Measurements from ENCODE around the gene LRP1-AS. TPM values are rescaled to one million over a fixed set of nuclear protein-coding genes. Genes with fewer than 3 reads are reported as not detected.

Gene LRP1-AS
- total RNA-seq, 1 experiment from 2014 or later = not detected

GRCh38 chr12:57143454-57143853 is 4.0 kb downstream of the LRP1-AS start:
- Histone ChIP-seq H3K4me3 (ENCODE audit: low read depth in 2 of 2, low read length in 2 of 2) (no peak overlapping the region), H3K27ac (ENCODE audit: low read length) (no peak overlapping the region), H3K9me3 (ENCODE audit: control insufficient read depth, insufficient read depth, low read depth, low read length) (no peaks in the 10 kb centered on the region), H3K27me3 (ENCODE audit: control insufficient read depth, insufficient read depth, low read length) (no peaks in the 10 kb centered on the region), H3K4me1 (ENCODE audit: control insufficient read depth, insufficient read depth, low read length) (no peaks in the 10 kb centered on the region), H3K36me3 (ENCODE audit: control insufficient read depth, insufficient read depth, low read length) (no peaks in the 10 kb centered on the region)
- ATAC-seq (no peak), DNase-seq (ENCODE audit: low read depth, low spot score) (no peak)
- ChIA-PET CTCF (interaction anchor here (0.7 kb wide), 2 partner anchors 15 to 701 kb away, joined by 3 to 4 read pairs; no protein-coding TSS in a partner anchor), POLR2A (no interaction called here)
- no TSS peak for BruUV-seq (replicated peaks)
- no peak for TF ChIP-seq POLR2AphosphoS5 (IDR thresholded peaks at IDR 0.05; ENCODE audit: low read depth, low read length)
- TF ChIP-seq TCF7L2 (IDR thresholded peaks at IDR 0.05; ENCODE audit: low read depth, low read length) = no peak
- TF ChIP-seq, protein P1, sequence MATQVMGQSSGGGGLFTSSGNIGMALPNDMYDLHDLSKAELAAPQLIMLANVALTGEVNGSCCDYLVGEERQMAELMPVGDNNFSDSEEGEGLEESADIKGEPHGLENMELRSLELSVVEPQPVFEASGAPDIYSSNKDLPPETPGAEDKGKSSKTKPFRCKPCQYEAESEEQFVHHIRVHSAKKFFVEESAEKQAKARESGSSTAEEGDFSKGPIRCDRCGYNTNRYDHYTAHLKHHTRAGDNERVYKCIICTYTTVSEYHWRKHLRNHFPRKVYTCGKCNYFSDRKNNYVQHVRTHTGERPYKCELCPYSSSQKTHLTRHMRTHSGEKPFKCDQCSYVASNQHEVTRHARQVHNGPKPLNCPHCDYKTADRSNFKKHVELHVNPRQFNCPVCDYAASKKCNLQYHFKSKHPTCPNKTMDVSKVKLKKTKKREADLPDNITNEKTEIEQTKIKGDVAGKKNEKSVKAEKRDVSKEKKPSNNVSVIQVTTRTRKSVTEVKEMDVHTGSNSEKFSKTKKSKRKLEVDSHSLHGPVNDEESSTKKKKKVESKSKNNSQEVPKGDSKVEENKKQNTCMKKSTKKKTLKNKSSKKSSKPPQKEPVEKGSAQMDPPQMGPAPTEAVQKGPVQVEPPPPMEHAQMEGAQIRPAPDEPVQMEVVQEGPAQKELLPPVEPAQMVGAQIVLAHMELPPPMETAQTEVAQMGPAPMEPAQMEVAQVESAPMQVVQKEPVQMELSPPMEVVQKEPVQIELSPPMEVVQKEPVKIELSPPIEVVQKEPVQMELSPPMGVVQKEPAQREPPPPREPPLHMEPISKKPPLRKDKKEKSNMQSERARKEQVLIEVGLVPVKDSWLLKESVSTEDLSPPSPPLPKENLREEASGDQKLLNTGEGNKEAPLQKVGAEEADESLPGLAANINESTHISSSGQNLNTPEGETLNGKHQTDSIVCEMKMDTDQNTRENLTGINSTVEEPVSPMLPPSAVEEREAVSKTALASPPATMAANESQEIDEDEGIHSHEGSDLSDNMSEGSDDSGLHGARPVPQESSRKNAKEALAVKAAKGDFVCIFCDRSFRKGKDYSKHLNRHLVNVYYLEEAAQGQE (IDR thresholded peaks at IDR 0.05; ENCODE audit: insufficient read depth in 1 of 2, low read depth in 2 of 2, low read length in 1 of 2) = no peak
- TF ChIP-seq CTCF (IDR thresholded peaks at IDR 0.05) = no peak
- no peak for TF ChIP-seq SIN3A (IDR thresholded peaks at IDR 0.05; ENCODE audit: borderline replicate concordance, insufficient read depth, low read depth, low read length)
- intact Hi-C loops (cut with micrococcal nuclease; ENCODE audit: unreplicated experiment) = no loop called here
- in situ Hi-C loops (cut with HindIII; ENCODE audit: low pct_unique_long_range_greater_than_20kb, low sequenced_read_pairs) = no loop called here

DNA sequence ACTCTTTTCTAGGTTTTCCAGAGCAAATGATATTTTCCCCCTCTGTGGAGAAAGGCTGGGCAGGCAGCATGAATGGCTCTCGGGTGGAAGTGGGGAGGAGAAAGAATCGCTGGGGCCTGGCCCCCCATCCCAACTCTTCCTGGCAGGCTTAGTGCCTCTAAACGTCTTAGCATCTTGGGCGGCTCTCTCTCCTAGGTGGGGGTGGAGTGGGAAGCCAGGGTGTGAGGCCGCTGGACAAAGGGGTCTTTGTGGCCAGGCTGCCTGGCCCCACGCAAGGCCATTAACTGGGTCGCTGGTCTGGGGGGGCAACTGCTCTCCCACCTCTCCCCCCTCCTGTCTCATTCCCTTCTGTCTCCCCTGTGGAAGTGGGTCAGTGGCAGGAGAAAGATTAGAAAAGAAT is 4.7 kb downstream of the LRP1-AS start:
- BruUV-seq (replicated peaks) = no TSS peak
- Histone ChIP-seq H3K4me3 (ENCODE audit: low read depth in 2 of 2, low read length in 2 of 2) (no peak overlapping the region), H3K36me3 (ENCODE audit: control insufficient read depth, insufficient read depth, low read length) (no peaks in the 10 kb centered on the region), H3K9me3 (ENCODE audit: control insufficient read depth, insufficient read depth, low read depth, low read length) (no peaks in the 10 kb centered on the region), H3K27me3 (ENCODE audit: control insufficient read depth, insufficient read depth, low read length) (no peaks in the 10 kb centered on the region), H3K27ac (ENCODE audit: low read length) (no peak overlapping the region), H3K4me1 (ENCODE audit: control insufficient read depth, insufficient read depth, low read length) (no peaks in the 10 kb centered on the region)
- ATAC-seq (no peak), DNase-seq (ENCODE audit: low read depth, low spot score) (no peak)
- POLR2A ChIA-PET = no interaction called here
- CTCF ChIA-PET = no interaction called here
- intact Hi-C loops (cut with micrococcal nuclease; ENCODE audit: unreplicated experiment) (no loop called here), in situ Hi-C loops (cut with HindIII; ENCODE audit: low pct_unique_long_range_greater_than_20kb, low sequenced_read_pairs) (no loop called here)
- no peak for TF ChIP-seq POLR2AphosphoS5 (IDR thresholded peaks at IDR 0.05; ENCODE audit: low read depth, low read length)
- TF ChIP-seq CTCF (IDR thresholded peaks at IDR 0.05) = no peak
- TF ChIP-seq SIN3A (IDR thresholded peaks at IDR 0.05; ENCODE audit: borderline replicate concordance, insufficient read depth, low read depth, low read length) = no peak
- TF ChIP-seq, protein P1 (IDR thresholded peaks at IDR 0.05; ENCODE audit: insufficient read depth in 1 of 2, low read depth in 2 of 2, low read length in 1 of 2) = no peak
- TF ChIP-seq TCF7L2 (IDR thresholded peaks at IDR 0.05; ENCODE audit: low read depth, low read length) = no peak
